K562 (cell line): ENCODE data around the gene TNFAIP8L1. TPM values are rescaled to one million over a fixed set of nuclear protein-coding genes. Genes with fewer than 3 reads are reported as not detected.
A peak's percentile ranks its signal among the peaks of the same experiment; 100 is the strongest.

ENCODE experiments used
- ARID2 ChIP-seq: fragments of 450-650 bp; IDR thresholded peaks from 2 replicates; pipeline ENCODE4 v1.6.1; 2017; ENCODE audit warnings: antibody characterized with exemption, mild to moderate bottlenecking
- BACH1 ChIP-seq: fragments of 200-800 bp; sonication (Bioruptor generic); IDR thresholded peaks from 2 replicates; pipeline ENCODE4 v1.6.1; 2016; ENCODE audit warnings: missing genetic modification characterization, missing compliant biosample characterization
- CTBP1 ChIP-seq: fragments of 450-650 bp; IDR thresholded peaks from 2 replicates; pipeline ENCODE4 v1.6.1; 2016; ENCODE audit warnings: borderline replicate concordance
- CTCFL ChIP-seq: IDR thresholded peaks from 2 replicates; pipeline ENCODE4 v1.6.1; 2011; ENCODE audit warnings: borderline replicate concordance, low read depth, mild to moderate bottlenecking, moderate library complexity, low read length; ENCODE audit not compliant: insufficient read depth, poor library complexity, severe bottlenecking
- EP400 ChIP-seq: fragments of 450-650 bp; IDR thresholded peaks from 2 replicates; pipeline ENCODE4 v1.6.1; 2017; ENCODE audit warnings: antibody characterized with exemption, mild to moderate bottlenecking, moderate library complexity
- ESRRB ChIP-seq: fragments of 250-450 bp; sonication (Bioruptor Pico); IDR thresholded peaks from 2 replicates; pipeline ENCODE4 v1.5.0; 2020; ENCODE audit warnings: mild to moderate bottlenecking, moderate library complexity, borderline replicate concordance
- HCFC1 ChIP-seq: IDR thresholded peaks from 2 replicates; pipeline ENCODE4 v1.6.1; 2012; ENCODE audit warnings: low read depth, low read length, improper control_type of control experiment
- HDAC1 ChIP-seq, 2 experiments: fragments of 450-650 bp; IDR thresholded peaks; 2 replicates each; pipeline ENCODE4 v1.6.1; 2016 to 2017; ENCODE audit warnings: inconsistent platforms in 1 of 2, mild to moderate bottlenecking in 1 of 2, moderate library complexity in 1 of 2
- KAT7 ChIP-seq: sonication (generic); formaldehyde crosslinking; IDR thresholded peaks from 2 replicates; pipeline ENCODE4 v1.8.0; 2022; ENCODE audit warnings: missing genetic modification reagents, mild to moderate bottlenecking, borderline replicate concordance
- KHSRP ChIP-seq: fragments of 450-650 bp; IDR thresholded peaks from 2 replicates; pipeline ENCODE4 v1.6.1; 2017
- MTA3 ChIP-seq: fragments of 450-650 bp; formaldehyde crosslinking; IDR thresholded peaks from 2 replicates; pipeline ENCODE4 v1.6.1; 2017; ENCODE audit warnings: mild to moderate bottlenecking, borderline replicate concordance
- NBN ChIP-seq: fragments of 450-650 bp; IDR thresholded peaks from 2 replicates; pipeline ENCODE4 v1.6.1; 2016; ENCODE audit warnings: low read depth, mild to moderate bottlenecking
- NFIC ChIP-seq: fragments of 450-650 bp; IDR thresholded peaks from 2 replicates; pipeline ENCODE4 v1.6.1; 2017; ENCODE audit warnings: mild to moderate bottlenecking, inconsistent platforms
- NR2F6 ChIP-seq: fragments of 450-650 bp; formaldehyde crosslinking; IDR thresholded peaks from 2 replicates; pipeline ENCODE4 v1.4.0; 2020; ENCODE audit warnings: mild to moderate bottlenecking
- PHTF2 ChIP-seq: fragments of 250-450 bp; sonication (Bioruptor Pico); IDR thresholded peaks from 2 replicates; pipeline ENCODE4 v1.5.0; 2021; ENCODE audit warnings: mild to moderate bottlenecking
- PRPF4 ChIP-seq: fragments of 200-400 bp; formaldehyde crosslinking; IDR thresholded peaks from one replicate; pipeline ENCODE4 v1.6.1; 2017; ENCODE audit warnings: low read length, low read depth, mild to moderate bottlenecking; ENCODE audit not compliant: insufficient read depth, poor library complexity, severe bottlenecking
- RBM22 ChIP-seq: fragments of 200-400 bp; formaldehyde crosslinking; IDR thresholded peaks from 2 replicates; pipeline ENCODE4 v1.6.1; 2018; ENCODE audit warnings: low read length, low read depth; ENCODE audit not compliant: poor library complexity, severe bottlenecking
- SAFB ChIP-seq: fragments of 200-400 bp; formaldehyde crosslinking; IDR thresholded peaks from 2 replicates; pipeline ENCODE4 v1.6.1; 2017; ENCODE audit warnings: low read depth, low read length, borderline replicate concordance
- TAF9B ChIP-seq: fragments of 450-650 bp; IDR thresholded peaks from 2 replicates; pipeline ENCODE4 v1.6.1; 2018; ENCODE audit warnings: mild to moderate bottlenecking; ENCODE audit not compliant: partially characterized antibody
- TCF3 ChIP-seq: sonication (generic); formaldehyde crosslinking; IDR thresholded peaks from 2 replicates; pipeline ENCODE4 v1.4.0; 2020; ENCODE audit warnings: mild to moderate bottlenecking, missing genetic modification reagents
- TOE1 ChIP-seq, 2 experiments: fragments of 450-650 bp in 1 of 2; sonication (generic) in 1 of 2; formaldehyde crosslinking in 1 of 2; IDR thresholded peaks; 2 replicates each; pipeline versions ENCODE4 v1.7.1 to v1.8.0; 2016 to 2022; ENCODE audit warnings: borderline replicate concordance in 2 of 2, mild to moderate bottlenecking in 2 of 2, antibody characterized with exemption in 1 of 2, inconsistent platforms in 1 of 2, low read depth in 1 of 2, missing genetic modification reagents in 1 of 2, moderate library complexity in 1 of 2
- ZBTB43 ChIP-seq: sonication (generic); formaldehyde crosslinking; IDR thresholded peaks from 2 replicates; pipeline ENCODE4 v1.8.0; 2023; ENCODE audit warnings: mild to moderate bottlenecking, missing genetic modification reagents
- ZNF239 ChIP-seq: fragments of 250-450 bp; sonication (Bioruptor Pico); IDR thresholded peaks from 2 replicates; pipeline ENCODE4 v1.4.0; 2020; ENCODE audit warnings: mild to moderate bottlenecking
- ZNF274 ChIP-seq: IDR thresholded peaks from 2 replicates; pipeline ENCODE4 v1.6.1; 2011; ENCODE audit warnings: low read depth, mild to moderate bottlenecking, low read length, moderate library complexity, borderline replicate concordance
- polyA plus RNA-seq, 8 experiments: library from polyadenylated mRNA; depleted of rRNA in 4 of 8; stranded (reverse) in 5 of 8; unstranded in 3 of 8; fragments of >200 nt; fragmentation: Nextera tagmentation in 2 of 8; fragmentation: Illumina TruSeq in 1 of 8; extraction: Ambion mirVana in 2 of 8; extraction: Trizol in 1 of 8; gene quantifications; 2 replicates each; pipeline versions ENCODE4 v1.2.1 to v1.2.3, GENCODE V29; 2011 to 2014; ENCODE audit warnings: inconsistent platforms in 1 of 8, missing spikeins in 1 of 8
- total RNA-seq, 7 experiments: library from RNA; depleted of rRNA in 6 of 7; stranded (reverse); fragments of >200 nt in 6 of 7; fragmentation: Illumina TruSeq in 2 of 7; extraction: Trizol in 2 of 7; gene quantifications; 2 replicates each; pipeline versions ENCODE4 v1.2.1 to v1.2.3, GENCODE V29; 2011 to 2021; ENCODE audit warnings: low replicate concordance in 1 of 7
- TF ChIP-seq, protein P1 (sequence below): sonication (generic); formaldehyde crosslinking; IDR thresholded peaks from 2 replicates; pipeline ENCODE4 v1.8.1; 2023; ENCODE audit warnings: mild to moderate bottlenecking, missing genetic modification reagents, moderate library complexity

TNFAIP8L1 gene
- total and polyA plus RNA-seq, 9 of the 15 experiments (the other 6 are each of a cell fraction or from before 2014, with no cell fraction given), result 0.69 to 9.3 (median 4.9) TPM

DNA sequence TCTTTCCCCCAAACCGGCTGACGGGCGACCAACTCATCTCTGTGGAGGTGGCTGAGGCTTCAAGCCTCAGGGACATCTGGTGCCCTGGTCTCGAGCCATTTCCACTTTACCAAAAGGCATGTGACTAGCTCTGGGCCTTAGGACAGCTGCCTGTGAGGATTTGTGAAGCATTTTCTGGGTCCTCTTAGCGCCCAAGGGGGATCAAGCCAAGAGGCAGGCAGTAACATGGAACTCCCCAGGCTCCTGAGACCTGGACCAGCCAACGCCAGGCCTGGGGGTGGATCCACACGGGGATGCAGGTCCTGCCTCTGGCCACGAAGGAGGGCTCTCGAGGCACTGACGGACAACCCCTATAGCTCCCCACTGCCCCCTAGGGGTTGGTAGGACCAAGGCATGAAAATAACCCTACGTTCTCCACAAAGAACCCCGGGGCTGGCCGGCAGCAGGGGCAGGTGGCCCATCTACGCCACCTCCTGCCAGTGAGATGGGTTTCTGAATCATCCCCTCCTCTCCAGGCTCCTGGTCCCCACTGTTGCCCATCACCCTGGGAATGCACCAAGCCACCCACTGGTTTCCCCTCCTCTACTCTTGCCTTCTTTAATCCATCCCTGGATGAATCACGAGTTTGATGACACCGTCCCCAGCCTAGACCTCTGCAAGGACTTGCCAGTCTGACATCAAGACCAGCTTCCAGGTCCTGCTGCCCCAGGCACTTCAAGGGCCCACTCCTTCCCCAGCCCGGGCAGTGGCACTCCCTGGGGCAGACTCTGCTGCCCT is 37.8 kb downstream of the TNFAIP8L1 start (continued):
- TF ChIP-seq ZBTB43 (CRISPR knock-in tag) (no peak), SAFB (no peak), KHSRP (no peak), KAT7 (CRISPR knock-in tag) (no peak), NR2F6 (no peak), MTA3 (peak; percentile 39; the same call in 1 of the 2 replicates), NFIC (no peak), CTBP1 (no peak), TAF9B (no peak), TCF3 (CRISPR knock-in tag) (no peak), NBN (no peak), ZNF239 (no peak), HDAC1 (IDR thresholded peaks at IDR 0.05) (no peak), HCFC1 (peak; percentile 45), ZNF274 (no peak), ESRRB (no peak), TOE1 (IDR thresholded peaks at IDR 0.05; ENCODE audit: borderline replicate concordance) (peak; percentile 29; the same call in 1 of the 2 replicates), TOE1 (CRISPR knock-in tag; IDR thresholded peaks at IDR 0.05; ENCODE audit: borderline replicate concordance, low read depth) (no peak), CTCFL (peak; percentile 90), RBM22 (no peak), ARID2 (no peak), BACH1 (tag) (no peak), EP400 (no peak), PRPF4 (no peak), PHTF2 (CRISPR knock-in tag) (no peak)
- TF ChIP-seq, protein P1, sequence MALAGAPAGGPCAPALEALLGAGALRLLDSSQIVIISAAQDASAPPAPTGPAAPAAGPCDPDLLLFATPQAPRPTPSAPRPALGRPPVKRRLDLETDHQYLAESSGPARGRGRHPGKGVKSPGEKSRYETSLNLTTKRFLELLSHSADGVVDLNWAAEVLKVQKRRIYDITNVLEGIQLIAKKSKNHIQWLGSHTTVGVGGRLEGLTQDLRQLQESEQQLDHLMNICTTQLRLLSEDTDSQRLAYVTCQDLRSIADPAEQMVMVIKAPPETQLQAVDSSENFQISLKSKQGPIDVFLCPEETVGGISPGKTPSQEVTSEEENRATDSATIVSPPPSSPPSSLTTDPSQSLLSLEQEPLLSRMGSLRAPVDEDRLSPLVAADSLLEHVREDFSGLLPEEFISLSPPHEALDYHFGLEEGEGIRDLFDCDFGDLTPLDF (CRISPR knock-in tag), result no peak
